HG02885 (cell line): ENCODE data around the gene HMG20A.
A peak's percentile ranks its signal among the peaks of the same experiment; 100 is the strongest.

ENCODE experiments used
- ATAC-seq: cut with Tn5 transposase; IDR thresholded peaks from one replicate; pipeline ENCODE4 v1.9.1; 2021; ENCODE audit warnings: mild to moderate bottlenecking; ENCODE audit not compliant: unreplicated experiment, poor library complexity

The HMG20A gene

GRCh38 chr15:77420610-77421369 is at the start of gene HMG20A:
Gene HMG20A, plus strand, starts transcription at chr15:77420888. Its CDS starts 37,520 bp downstream, at chr15:77458408.
- ATAC-seq = peak; percentile 33

GRCh38 chr15:77371850-77372563 is 48.7 kb upstream of the HMG20A start:
- ATAC-seq = no peak

- ATAC-seq = no peak
These were observed 47.2 kb upstream of the HMG20A start for GRCh38 chr15:77373441-77373840.

GRCh38 chr15:77375133-77375532 is 45.6 kb upstream of the HMG20A start:
- no peak for ATAC-seq

- ATAC-seq = no peak
These were observed 43.9 kb upstream of the HMG20A start for GRCh38 chr15:77376770-77377169.

- no peak for ATAC-seq
These were observed 40.7 kb upstream of the HMG20A start for GRCh38 chr15:77380033-77380432.

GRCh38 chr15:77384086-77384485 is 36.6 kb upstream of the HMG20A start:
- ATAC-seq = no peak

GRCh38 chr15:77384589-77385359 is 35.9 kb upstream of the HMG20A start:
- no peak for ATAC-seq

GRCh38 chr15:77386626-77387025 is 34.1 kb upstream of the HMG20A start:
- ATAC-seq = no peak

GRCh38 chr15:77387365-77388105 is 33.2 kb upstream of the HMG20A start:
- no peak for ATAC-seq

GRCh38 chr15:77391372-77391951 is 29.2 kb upstream of the HMG20A start:
- no peak for ATAC-seq

- ATAC-seq = no peak
These were observed 27.8 kb upstream of the HMG20A start for GRCh38 chr15:77392762-77393470.

GRCh38 chr15:77393471-77393840 is 27.2 kb upstream of the HMG20A start:
- no peak for ATAC-seq

GRCh38 chr15:77395013-77395774 is 25.5 kb upstream of the HMG20A start:
- no peak for ATAC-seq

GRCh38 chr15:77396692-77397091 is 24.0 kb upstream of the HMG20A start:
- ATAC-seq = no peak

- no peak for ATAC-seq
These were observed 21.8 kb upstream of the HMG20A start for GRCh38 chr15:77398927-77399326.

- ATAC-seq = no peak
These were observed 20.4 kb upstream of the HMG20A start for GRCh38 chr15:77400258-77400657.

GRCh38 chr15:77402740-77403379 is 17.8 kb upstream of the HMG20A start:
- no peak for ATAC-seq
